Fibroblast of pulmonary artery (primary cell): ENCODE measurements around the gene UGGT1.

Experiments used
- DNase-seq: peaks from one replicate; pipeline ENCODE4 v3.0.0-alpha.2; 2010; ENCODE audit warnings: low read depth
- H3K4me3 ChIP-seq: replicated peaks from 2 replicates; pipeline ENCODE4 v1.5.1; 2011; ENCODE audit warnings: low read depth, mild to moderate bottlenecking, control low read depth, low read length, moderate library complexity
- CTCF ChIP-seq: IDR thresholded peaks from 2 replicates; pipeline ENCODE4 v1.5.1; 2011; ENCODE audit warnings: mild to moderate bottlenecking, control low read depth, low read length, inconsistent platforms; ENCODE audit errors: missing control alignments

UGGT1 gene

GRCh38 chr2:128237911-128238697, 147.1 kb downstream of the UGGT1 start:
- TF ChIP-seq CTCF = no peak
- DNase-seq = no peak
- H3K4me3 ChIP-seq = no peak overlapping the region

- no peak overlapping the region for H3K4me3 ChIP-seq
- DNase-seq = no peak
- TF ChIP-seq CTCF = no peak
These were observed 150.9 kb downstream of the UGGT1 start for GRCh38 chr2:128241896-128242295.
